Ascending aorta (tissue), 2 donors: ENCODE results near the gene FGF22. TPM values are rescaled to one million over a fixed set of nuclear protein-coding genes. Genes with fewer than 3 reads are reported as not detected.

Experiments
- DNase-seq, 2 donors: peaks; one replicate each; pipeline ENCODE4 v3.0.0-alpha.2; 2019; ENCODE audit warnings: low spot score in 2 of 2
- H3K27ac ChIP-seq, 2 donors: fragments of 200-600 bp; sonication (generic); one replicate each; pipeline ENCODE4 v1.5.1; 2016 to 2017; ENCODE audit warnings: mild to moderate bottlenecking in 1 of 2
- H3K27me3 ChIP-seq: fragments of 200-600 bp; sonication (generic); one replicate; pipeline ENCODE4 v1.5.1; 2017
- H3K36me3 ChIP-seq, 2 donors: fragments of 200-600 bp; sonication (generic); one replicate each; pipeline ENCODE4 v1.5.1; 2016
- H3K4me1 ChIP-seq, 2 donors: fragments of 200-600 bp; sonication (generic); one replicate each; pipeline ENCODE4 v1.5.1; 2016 to 2017; ENCODE audit warnings: mild to moderate bottlenecking in 1 of 2
- H3K4me3 ChIP-seq, 2 donors: fragments of 200-600 bp; sonication (generic); one replicate each; pipeline ENCODE4 v1.5.1; 2016 to 2017; ENCODE audit warnings: mild to moderate bottlenecking in 1 of 2
- H3K9me3 ChIP-seq, 2 donors: fragments of 200-600 bp; sonication (generic); one replicate each; pipeline ENCODE4 v1.5.1; 2016
- intact Hi-C: fragments of 100-400 bp; cut with DNase I; formaldehyde crosslinking; loops from one replicate; pipeline ENCODE4 v1.15.1; 2023
- total RNA-seq: library from RNA; depleted of rRNA; stranded (reverse); fragments of >200 nt; gene quantifications from one replicate; pipeline ENCODE4 v1.1.0, GENCODE V29; 2016
- TF ChIP-seq, protein P1 (sequence below), 3 experiments: fragments of 200-600 bp in 2 of 3; fragments of 450-650 bp in 1 of 3; sonication (generic) in 2 of 3; IDR thresholded peaks; one replicate each; pipeline ENCODE4 v1.5.1; 2016 to 2019; ENCODE audit warnings: antibody characterized with exemption in 3 of 3, mild to moderate bottlenecking in 1 of 3, moderate library complexity in 1 of 3

The FGF22 gene
- total RNA-seq, 1 donor from 2014 or later, result not detected

DNA sequence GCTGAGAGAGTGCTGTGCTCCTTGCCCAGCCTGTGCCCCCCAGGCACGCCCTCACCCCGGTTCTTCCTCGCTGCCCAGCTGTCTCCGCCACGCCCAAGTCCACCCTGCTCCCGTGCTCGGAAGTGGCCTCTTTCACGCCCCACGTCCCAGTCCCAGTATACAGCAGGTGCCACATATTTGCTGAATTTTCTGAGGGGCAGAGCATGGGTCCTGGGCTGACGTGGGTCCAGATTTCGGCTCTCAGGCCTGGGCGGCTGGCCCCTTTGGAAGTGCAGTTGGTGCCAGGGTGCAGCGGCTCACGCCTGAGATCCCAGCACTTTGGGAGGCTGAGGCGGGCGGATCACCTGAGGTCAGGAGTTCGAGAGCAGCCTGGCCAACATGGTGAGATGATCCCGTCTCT, 46.6 kb upstream of the FGF22 start:
- Histone ChIP-seq H3K36me3 (no peaks in the 10 kb centered on the region), H3K4me3 (no peak overlapping the region), H3K27me3 (peaks cover 32% of the 10 kb centered on the region), H3K27ac (no peak overlapping the region), H3K4me1 (peaks cover 2 to 5% of the 10 kb centered on the region in 2 donors), H3K9me3 (no peaks in the 10 kb centered on the region)
- no peak for DNase-seq
- intact Hi-C loops, result no loop called here
- TF ChIP-seq, protein P1, sequence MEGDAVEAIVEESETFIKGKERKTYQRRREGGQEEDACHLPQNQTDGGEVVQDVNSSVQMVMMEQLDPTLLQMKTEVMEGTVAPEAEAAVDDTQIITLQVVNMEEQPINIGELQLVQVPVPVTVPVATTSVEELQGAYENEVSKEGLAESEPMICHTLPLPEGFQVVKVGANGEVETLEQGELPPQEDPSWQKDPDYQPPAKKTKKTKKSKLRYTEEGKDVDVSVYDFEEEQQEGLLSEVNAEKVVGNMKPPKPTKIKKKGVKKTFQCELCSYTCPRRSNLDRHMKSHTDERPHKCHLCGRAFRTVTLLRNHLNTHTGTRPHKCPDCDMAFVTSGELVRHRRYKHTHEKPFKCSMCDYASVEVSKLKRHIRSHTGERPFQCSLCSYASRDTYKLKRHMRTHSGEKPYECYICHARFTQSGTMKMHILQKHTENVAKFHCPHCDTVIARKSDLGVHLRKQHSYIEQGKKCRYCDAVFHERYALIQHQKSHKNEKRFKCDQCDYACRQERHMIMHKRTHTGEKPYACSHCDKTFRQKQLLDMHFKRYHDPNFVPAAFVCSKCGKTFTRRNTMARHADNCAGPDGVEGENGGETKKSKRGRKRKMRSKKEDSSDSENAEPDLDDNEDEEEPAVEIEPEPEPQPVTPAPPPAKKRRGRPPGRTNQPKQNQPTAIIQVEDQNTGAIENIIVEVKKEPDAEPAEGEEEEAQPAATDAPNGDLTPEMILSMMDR (IDR thresholded peaks at IDR 0.05), result no peak

DNA sequence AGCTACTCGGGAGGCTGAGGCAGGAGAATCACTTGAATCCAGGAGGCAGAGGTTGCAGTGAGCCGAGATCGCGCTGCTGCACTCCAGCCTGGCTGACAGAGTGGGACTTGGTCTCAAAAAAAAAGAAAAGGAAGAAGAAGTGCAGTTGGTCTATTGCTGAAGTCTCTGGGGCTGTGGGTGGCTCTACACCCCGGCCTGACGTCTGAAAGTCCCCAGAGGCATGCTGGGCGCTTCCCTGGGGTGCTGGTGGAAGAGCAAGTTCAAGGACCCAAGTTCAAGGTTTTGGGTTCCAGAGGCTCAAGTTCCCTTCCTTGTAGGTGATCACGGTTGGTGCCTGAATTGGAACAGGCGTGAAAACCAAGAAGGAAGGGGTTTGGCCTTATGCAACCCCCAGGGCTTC, 46.2 kb upstream of the FGF22 start:
- DNase-seq, result no peak
- Histone ChIP-seq H3K9me3 (no peaks in the 10 kb centered on the region), H3K27ac (no peak overlapping the region), H3K4me1 (peaks cover 2 to 5% of the 10 kb centered on the region in 2 donors), H3K36me3 (no peaks in the 10 kb centered on the region), H3K4me3 (no peak overlapping the region), H3K27me3 (peaks cover 28% of the 10 kb centered on the region)
- intact Hi-C loops, result no loop called here
- TF ChIP-seq, protein P1 (IDR thresholded peaks at IDR 0.05), result no peak

DNA sequence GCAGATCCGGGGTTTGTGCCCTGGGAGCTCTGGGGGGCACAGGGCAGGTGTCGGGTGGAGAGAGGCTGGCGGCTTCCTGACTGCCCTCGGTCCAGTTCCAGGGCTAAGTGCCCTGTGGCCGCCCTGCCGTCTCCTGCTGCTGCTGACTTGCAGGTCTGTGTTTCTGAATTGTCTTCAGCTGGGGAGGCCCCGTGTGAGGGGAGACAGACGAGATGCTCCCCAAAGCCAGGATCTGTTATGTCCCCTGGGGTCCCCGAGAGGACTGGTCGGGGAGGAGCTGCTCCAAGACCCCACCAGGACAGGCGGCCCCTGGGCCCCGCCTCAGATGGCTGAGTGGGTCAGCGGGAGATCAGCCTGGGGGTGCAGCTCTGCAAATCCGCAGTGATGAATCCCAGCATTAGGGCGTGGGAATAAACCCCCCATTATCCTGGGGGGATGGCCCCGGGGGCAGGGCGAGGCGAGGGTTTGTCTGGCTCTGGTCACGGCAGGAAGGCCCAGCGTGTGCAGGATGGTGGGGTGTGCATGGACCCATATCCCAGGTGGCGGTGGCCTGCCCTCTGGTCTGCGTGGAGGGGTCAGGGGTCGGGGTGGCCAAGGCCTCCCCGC, 45.3 kb upstream of the FGF22 start:
- Histone ChIP-seq H3K9me3 (no peaks in the 10 kb centered on the region), H3K36me3 (no peaks in the 10 kb centered on the region), H3K27me3 (peaks cover 22% of the 10 kb centered on the region), H3K27ac (no peak overlapping the region), H3K4me3 (no peak overlapping the region), H3K4me1 (peaks cover under 1 to 5% of the 10 kb centered on the region in 2 donors)
- TF ChIP-seq, protein P1 (IDR thresholded peaks at IDR 0.05), result no peak
- DNase-seq, result no peak
- intact Hi-C loops, result no loop called here

DNA sequence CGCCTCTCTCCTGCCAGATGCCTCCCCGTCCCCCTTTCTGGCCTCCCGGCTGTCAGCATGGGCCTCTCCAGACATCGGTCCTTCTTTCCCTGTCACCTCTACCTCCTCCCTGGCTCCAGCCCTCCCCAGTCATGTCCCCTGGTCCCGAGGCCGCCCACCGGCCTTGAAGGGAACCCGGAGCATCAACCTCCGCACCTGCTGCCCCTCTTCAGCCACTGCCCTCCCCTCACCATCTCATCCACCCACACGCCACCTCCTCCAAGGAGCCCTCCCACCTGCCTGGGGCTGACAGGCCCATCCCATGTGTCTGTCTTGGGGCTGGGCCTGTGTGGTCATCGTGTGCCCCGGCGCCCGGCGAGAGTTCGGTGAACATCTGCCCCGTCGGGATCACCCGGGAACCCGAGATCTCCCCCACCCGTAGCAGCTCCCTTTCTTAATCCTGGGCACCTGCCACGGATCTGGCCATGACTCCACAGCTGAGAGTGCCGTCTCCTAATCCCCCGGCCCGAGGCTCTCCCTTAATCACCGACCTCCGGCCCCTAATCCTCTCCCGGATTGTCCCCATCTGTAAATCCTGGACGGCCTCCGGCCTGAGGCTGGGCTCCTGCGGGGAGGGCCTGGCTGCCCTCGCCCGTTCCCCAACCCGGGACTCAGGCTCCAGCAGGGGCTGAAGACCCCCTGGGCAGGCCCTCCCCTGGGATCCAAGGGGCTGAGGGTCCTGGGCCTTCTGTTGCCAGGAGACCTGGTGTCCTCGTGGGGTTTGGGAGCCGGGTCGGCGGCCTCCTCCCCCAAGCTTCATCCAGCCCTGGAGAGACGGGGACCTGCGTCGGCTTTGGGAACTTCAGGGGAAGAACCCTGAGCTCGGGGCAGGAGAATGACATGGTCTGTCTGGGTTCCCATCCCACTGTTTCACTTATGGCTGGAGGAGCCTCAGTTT, 44.1 kb upstream of the FGF22 start:
- H3K4me3 ChIP-seq, result no peak overlapping the region
- H3K36me3 ChIP-seq, result no peaks in the 10 kb centered on the region
- intact Hi-C loops, result no loop called here
- H3K4me1 ChIP-seq, result peaks cover 0 to 1% of the 10 kb centered on the region in 2 donors
- H3K27ac ChIP-seq, result no peak overlapping the region
- TF ChIP-seq, protein P1 (IDR thresholded peaks at IDR 0.05), result no peak
- H3K27me3 ChIP-seq, result peaks cover 17% of the 10 kb centered on the region
- no peaks in the 10 kb centered on the region for H3K9me3 ChIP-seq
- no peak for DNase-seq

DNA sequence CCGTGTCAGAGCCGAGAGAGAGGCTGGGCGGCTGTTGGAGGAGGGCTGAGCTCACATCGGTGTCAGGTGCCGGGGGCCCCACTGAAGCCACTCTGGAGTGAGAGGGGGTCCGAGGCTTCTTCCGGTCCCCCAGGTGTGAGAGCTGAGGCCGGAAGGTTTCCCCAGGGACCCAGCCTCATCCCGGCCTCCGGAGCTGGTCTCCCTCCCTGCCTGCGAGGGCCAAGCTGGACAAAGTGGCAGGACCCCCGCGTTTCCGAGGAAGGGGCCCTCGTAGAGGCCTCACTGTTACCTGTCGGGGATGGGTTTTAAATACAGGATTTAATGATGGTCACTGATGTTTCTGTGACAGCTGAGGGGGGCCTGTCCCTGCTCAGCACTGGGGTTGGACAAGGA, 43.4 kb upstream of the FGF22 start:
- Histone ChIP-seq H3K27me3 (peaks cover 10% of the 10 kb centered on the region), H3K36me3 (no peaks in the 10 kb centered on the region), H3K4me3 (no peak overlapping the region), H3K4me1 (no peaks in the 10 kb centered on the region), H3K27ac (no peak overlapping the region), H3K9me3 (no peaks in the 10 kb centered on the region)
- DNase-seq, result no peak
- TF ChIP-seq, protein P1 (IDR thresholded peaks at IDR 0.05), result no peak
- intact Hi-C loops, result no loop called here
